GM12873 (cell line): ENCODE results near the gene MAML1.

ENCODE experiments used
- CTCF ChIP-seq: IDR thresholded peaks from 2 replicates; pipeline ENCODE4 v1.5.1; 2012; ENCODE audit warnings: low read depth, mild to moderate bottlenecking, moderate library complexity, low read length, control low read depth; ENCODE audit not compliant: insufficient read depth; ENCODE audit errors: missing control alignments

MAML1 gene

GRCh38 chr5:179729727-179730126 is 2.9 kb upstream of the MAML1 start:
- no peak for TF ChIP-seq CTCF

- no peak for TF ChIP-seq CTCF
Observed at GRCh38 chr5:179730356-179730755, 2.3 kb upstream of the MAML1 start.

DNA sequence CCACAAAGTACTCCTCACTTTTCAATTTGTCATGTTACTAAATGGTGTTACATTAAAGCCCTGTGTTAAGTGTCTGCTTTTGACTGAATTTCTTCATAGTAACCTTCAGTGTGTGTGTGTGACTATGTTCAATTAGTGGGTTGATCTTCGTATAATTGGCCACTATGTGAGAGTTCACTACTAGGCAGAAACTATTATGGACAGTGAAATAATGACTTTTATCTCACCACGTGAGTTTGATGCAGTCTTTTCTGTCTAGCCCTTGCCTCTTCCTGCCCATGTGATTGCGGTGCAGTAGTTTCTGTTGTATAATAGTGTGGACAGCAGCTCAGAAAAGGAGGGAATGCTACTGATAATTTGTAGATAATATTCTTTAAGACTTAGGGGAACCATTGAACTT is 1.8 kb upstream of the MAML1 start:
- no peak for TF ChIP-seq CTCF

DNA sequence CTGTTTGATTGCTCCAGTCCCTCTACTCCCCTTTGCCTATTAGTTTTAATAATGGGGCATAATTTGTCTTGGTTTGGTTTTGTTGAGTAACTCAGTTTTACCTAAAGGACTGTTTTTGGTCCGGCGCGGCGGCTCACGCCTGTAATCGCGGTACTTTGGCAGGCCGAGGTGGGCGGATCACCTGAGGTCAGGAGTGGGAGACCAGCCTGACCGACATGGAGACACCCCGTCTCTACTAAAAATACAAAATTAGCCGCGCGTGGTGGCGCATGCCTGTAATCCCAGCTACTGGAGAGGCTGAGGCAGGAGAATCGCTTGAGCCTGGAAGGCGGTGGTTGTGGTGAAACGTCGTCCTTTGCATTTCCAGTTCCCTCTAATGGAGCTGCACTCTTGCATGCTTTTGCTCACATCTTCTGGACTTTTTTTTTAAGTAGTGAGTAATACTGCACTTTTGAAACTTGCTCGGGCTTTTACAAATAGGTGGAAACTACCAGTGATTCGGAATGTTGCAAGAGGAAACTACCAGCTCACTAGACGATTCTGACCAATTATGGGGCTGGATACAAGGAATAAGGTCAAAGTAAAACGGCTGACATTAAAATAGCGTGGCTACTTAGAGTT is 721 bp upstream of the MAML1 start:
- no peak for TF ChIP-seq CTCF

DNA sequence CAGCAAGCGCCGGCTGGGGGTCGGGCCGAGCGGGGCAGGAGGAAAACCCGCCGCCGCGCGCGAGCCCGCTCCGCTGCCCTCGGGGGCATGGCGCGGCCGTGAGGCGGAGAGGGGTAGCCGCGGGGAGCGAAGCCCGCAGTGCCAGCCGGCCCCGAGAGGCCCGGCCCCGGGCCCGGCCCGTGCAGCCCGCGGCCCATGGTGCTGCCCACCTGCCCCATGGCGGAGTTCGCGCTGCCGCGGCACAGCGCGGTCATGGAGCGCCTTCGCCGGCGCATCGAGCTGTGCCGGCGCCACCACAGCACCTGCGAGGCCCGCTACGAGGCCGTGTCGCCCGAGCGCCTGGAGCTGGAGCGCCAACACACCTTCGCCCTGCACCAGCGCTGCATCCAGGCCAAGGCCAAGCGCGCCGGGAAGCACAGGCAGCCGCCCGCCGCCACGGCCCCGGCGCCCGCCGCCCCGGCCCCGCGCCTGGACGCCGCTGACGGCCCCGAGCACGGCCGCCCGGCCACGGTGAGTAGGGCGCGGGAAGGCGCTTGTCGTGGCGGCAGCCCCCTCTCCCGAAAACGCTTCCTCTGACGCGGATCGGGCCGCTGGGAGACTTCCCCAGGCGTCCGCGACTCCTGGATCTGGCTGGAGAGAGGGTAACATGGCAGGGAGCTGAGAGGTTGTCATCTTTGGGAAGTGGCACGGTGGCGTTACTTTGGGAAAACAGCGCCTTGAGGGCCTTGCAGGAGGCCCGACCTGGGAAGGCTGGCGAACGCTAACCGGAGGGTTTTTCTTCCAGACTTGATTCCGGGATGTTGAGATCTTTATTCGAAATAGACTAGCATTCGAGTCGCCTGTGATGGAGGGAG is 523 bp downstream of the MAML1 start:
- TF ChIP-seq CTCF, result no peak

GRCh38 chr5:179733772-179734126 is 1.1 kb downstream of the MAML1 start:
- TF ChIP-seq CTCF, result no peak

DNA sequence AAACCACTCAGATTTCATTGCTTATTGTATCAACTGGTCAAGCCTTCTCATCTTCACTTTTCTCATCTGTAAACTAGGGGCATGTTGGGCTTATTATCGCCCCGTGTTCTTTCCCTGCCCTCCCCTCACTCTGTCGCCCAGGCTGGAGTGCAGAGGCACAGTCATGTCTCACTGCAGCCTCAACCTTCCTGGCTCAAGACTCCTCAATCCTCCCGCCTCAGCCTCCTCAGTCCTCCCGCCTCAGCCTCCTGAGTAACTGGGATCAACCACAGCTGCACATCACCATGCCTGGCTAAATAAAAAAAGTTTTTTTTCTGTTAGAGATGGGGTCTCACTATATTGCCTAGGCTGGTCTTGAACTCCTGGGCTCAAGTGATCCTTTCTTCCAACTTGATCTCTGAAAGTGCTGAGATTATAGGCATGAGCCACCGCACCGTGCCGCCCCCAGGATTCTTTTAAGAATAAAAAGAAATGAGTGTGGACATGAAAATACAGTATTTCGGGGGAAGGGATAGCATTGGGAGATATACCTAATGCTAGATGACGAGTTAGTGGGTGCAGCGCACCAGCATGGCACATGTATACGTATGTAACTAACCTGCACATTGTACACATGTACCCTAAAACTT is 2.0 kb downstream of the MAML1 start:
- no peak for TF ChIP-seq CTCF
